ENCODE results near the gene FEZ2.

FEZ2 gene

GRCh38 chr2:36528274-36528673 is 69.7 kb downstream of the FEZ2 start:
- no peak for DNase-seq

- no peak for DNase-seq
Measured at GRCh38 chr2:36526226-36526625, 71.7 kb downstream of the FEZ2 start.

- no peak for DNase-seq
Measured at GRCh38 chr2:36525245-36525644, 72.7 kb downstream of the FEZ2 start.

- no peak for DNase-seq
Measured at GRCh38 chr2:36523153-36523552, 74.8 kb downstream of the FEZ2 start.

GRCh38 chr2:36520431-36520830 is 77.5 kb downstream of the FEZ2 start:
- no peak for DNase-seq

DNA sequence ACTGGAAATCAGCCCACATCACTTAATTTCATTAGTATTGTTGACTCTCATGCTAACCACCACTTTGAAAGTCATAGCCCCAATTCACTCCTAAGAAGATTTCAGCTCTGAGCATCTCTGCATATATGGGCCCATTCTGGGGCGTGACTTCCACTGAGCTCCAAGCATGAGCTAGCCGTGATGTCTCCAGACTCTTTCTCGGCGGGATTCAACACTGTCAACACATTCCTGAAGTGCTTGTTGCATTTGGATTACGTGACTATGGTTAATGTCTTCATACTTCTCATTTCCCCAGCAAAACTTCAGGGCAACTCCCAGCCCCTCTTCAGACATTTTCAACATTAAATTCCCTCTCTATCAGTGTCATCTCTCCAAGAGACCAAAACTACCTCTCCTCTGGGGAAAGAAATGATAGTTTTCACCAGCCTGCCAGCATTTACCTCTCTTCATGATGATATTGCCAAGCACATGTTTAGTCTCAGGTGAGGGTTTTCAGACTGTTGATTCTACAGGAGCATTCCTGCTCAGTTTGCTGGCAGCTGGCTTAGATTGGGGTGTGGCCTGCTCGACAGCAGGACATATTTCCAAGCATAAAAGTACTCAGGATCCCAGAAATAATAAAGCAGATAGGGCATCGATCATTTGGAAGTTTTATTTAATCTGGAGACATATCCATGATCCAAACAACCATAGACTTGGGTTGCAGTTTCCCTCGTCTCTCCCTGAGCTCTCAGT is 81.7 kb downstream of the FEZ2 start:
- no peak for DNase-seq

GRCh38 chr2:36515538-36515937 is 82.4 kb downstream of the FEZ2 start:
- DNase-seq = no peak

DNA sequence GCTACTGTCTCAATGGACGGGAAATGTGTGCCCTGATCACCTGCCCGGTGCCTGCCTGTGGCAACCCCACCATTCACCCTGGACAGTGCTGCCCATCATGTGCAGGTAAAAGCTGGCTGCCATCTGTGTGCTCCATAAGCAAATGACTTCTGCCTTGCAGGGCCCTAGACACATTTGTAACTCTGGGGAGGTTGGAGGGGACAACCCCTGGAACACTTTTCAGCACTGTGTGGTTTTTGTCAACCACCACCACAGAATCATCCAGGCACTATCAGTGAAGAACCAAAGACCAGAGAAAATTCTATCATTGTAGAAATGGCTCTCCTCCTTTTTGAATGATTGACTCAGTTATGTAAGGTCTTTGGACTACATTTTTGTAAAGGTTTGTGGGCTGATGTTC is 84.3 kb downstream of the FEZ2 start:
- DNase-seq = no peak

DNA sequence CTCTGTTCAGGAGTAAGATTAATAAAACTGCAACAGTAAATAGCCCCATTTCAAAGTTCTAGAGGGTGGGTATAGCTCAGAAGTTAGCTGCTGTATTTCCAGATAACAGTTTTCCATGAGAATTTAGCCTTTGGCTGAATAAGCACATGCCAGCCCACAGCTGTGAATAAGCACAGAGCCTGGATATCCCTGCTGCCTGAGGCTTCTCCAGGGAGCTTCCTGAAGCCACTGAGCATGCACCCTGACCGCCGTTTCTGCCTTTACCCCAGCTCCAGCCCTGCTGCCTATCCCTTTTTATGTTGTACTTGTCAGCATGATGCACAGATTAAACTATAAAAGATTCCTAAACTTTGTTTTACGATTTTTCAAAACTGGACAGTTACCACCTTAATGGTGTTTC is 85.3 kb downstream of the FEZ2 start:
- DNase-seq = no peak

DNA sequence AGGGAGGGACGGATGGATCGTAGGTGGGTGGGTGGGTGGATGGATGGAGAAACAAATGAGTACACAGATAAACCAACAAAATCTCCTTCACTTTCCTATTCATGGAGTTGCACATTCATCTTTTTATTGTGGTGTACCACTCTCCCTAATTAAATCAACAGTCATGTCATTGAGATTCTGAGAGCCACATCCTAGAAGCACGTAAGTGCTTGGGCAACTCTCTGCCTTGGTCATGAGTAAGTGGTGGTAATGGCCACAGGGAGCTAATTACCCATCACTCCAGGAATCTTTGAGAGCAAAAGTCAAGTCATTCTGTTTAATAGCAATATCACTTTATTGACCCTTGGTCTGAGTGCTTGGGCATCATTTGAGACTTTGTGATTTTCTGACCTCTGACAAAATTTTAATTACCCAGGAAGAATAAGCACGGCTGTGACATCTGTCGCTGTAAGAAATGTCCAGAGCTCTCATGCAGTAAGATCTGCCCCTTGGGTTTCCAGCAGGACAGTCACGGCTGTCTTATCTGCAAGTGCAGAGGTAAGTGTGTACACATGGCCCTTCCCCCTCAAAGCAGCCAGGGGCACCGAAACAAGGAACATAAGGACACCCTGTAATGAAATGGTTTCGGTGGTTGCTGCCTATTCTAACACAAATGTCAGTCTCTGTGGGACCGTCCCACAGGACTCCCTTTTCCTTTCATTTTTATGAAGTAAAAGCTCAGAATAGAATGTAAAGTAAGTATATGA is 85.9 kb downstream of the FEZ2 start:
- no peak for DNase-seq

DNA sequence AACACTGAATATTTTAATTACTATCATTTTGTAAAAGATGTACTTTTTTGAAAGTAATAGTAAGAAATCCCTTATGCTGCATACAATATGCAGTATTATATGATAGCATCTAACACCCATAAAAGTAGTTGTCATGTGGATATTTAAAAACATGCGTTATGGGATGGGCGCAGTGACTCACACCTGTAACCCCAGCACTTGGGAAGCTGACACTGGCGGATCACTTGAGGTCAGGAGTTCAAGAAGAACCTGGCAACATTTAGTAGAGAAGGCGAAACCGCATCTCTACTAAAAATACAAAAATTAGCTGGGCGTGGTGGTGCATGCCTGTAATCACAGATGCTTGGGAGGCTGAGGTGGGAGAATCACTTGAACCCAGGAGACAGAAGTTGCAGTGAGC is 88.9 kb downstream of the FEZ2 start:
- no peak for DNase-seq

DNA sequence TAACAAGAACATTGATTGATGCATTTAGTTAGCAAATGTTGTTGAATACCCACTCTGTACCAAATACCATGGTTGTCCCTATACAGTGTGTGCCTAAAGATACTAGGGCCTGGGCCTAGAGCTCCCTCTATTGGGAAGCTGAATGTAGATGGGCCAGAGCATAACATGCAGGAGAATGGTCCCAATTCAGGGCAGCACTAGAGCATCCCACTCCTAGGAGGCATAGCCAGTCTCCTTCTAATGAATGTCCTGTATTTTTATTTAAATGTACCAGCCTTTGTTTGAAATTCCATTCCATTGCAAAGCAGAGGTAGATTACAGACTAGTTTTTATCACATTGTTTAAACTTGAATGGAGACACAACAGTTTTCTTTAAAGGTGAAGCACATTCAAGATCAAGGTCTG is 90.6 kb downstream of the FEZ2 start:
- peak; percentile 31 to 81 for DNase-seq
